NAMALWA (cell line): ENCODE measurements around the gene ACSF2.

Source experiments
- DNase-seq: peaks from one replicate; pipeline ENCODE4 v3.0.0-alpha.2; 2015; ENCODE audit warnings: low spot score

The ACSF2 gene

DNA sequence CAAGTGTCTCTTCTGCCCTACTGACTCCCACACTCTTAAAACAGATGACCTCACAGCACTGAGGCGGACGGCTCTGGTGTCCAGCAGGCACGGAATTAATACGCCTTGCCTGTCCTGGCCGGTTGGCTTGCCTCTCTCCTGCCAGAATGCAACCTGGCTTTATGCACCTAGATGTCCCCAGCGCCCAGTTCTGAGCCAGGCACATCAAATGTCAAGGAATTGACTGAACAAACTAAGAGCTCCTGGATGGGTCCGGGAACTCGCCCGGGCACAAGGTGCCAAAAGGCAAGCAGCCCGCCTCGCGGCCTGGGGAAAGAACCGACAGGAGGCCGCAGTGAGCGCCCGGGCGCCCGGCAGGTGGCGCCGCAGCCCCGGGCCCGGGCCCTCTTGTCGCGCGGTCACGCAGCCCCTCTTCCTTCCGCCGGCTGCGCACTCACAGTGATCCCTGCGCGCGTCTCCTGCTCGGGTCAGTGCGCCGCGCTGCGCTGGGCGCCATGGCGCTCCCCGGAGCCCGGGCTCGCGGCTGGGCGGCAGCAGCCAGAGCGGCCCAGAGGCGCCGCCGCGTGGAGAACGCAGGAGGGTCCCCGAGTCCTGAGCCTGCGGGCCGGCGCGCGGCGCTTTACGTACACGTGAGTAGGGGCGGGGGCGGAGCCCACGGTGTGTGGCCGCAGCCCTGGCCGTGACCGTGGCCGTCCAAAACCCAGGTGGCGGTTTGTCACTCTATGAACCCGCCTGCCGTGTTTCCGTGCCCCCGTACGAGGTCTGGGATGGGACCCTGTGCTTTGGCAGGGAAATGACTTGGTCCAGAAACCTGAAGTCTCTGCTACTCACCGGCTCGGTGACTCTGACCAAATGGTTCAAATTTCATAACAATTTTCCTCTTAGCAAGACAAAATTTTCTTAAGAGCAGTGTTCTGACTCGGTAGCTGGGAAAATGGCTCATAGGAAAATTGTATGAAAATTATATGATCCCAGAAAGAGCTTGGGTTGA, 52.7 kb downstream of the ACSF2 start, which contains the start of gene RSAD1:
TSS of gene RSAD1 (plus strand) at position 470 of the 991 bp plus-strand sequence. CDS start at position 495, 25 bp downstream.
- peak; percentile 95 for DNase-seq

DNA sequence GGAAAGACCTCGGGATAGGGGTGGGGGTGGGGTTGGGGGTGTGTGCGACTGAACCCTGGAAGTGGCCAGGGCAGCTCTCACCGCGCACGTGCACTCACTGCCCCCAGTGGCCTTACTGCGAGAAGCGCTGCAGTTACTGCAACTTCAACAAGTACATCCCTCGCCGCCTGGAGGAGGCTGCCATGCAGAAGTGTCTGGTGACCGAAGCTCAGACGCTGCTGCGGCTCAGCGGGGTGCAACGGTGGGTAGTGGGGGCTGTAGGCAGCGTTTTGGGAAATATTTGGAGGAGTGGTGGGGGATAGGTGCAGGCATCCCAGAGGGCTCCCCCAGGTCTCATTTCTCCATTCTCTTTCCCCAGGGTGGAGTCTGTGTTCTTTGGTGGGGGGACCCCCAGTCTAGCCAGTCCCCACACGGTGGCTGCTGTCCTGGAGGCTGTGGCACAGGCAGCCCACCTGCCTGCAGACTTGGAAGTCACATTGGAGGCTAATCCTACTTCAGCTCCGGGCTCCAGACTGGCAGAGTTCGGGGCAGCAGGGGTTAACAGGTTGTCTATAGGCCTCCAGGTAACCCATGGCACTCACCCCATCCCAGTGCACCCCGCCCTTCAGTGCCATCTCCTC, 53.6 kb downstream of the ACSF2 start:
- DNase-seq: peak; percentile 88

DNA sequence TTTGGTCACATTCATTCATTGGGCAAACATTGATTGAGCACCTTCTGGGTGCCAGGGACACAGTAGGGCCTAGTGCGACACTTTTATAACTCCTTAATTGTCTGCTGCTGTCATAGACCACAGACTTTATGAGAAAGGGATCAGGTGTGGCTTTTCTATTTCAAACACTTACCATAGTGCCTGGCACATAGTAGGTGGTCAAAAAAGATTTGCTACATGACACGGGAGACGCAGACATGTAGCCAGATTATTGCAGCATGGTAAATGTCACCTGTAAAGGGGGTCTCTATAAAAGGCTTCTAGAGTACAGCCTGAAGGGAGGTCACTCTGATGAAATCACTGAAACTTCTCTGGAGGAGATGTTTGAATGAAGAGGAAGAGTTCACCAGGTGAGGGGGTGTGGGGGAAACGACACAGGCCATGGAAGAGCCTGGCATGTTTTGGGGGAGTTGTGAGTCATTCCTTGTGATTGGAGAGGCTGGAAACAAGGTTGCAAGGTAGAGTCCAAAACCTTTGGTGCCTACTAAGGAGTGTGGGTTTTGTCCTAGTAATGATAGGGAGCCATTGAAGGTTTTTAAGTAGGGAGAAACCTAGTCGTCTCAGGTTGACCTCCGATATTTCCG, 54.2 kb downstream of the ACSF2 start:
- DNase-seq: no peak

DNA sequence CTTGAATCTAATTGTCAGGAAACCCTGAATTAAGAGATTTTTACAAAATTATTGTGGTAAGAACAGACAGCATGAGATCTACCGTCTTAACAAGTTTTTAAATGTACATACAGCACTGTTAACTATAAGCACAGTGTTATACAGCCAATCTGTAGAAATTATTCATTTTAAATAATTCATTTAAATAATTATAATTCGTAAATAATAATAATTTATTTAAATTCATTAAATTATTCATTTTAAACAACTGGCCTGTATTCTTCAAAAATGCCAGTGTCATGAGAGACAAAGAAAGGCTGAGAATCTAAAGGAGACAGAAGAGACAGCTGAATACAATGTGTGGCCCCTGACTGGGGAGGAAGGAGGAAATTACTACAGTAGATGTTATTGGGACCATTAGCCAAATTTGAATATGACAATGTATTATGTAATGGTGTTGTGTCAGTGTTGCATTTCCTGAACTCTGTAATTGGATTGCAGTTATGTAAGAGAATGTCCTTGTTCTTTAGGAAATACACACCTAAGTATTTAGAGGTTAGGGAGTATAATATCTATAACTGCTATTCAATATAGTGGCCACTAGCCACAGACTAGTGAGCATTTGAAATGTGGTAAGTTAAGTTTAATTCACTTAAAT, 55.0 kb downstream of the ACSF2 start:
- peak; percentile 24 for DNase-seq

DNA sequence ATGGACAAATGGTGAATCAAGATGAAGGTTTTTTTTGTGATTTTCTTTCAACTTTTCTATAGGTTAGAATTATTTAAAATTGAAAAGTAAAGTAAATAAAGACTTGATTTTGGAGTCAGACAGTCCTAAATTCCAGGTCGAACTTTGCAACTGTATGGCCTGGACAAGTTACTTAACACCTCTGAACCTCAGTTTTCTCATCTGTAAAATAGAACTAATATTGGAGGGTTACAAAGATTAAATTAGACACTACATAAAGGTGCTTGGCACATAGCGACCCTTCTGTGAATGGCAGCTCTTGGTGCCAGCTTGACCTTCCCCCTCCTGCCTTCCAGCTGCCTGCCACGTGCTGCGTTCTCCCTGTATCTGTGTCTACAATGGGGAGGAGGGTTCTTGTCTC, 55.6 kb downstream of the ACSF2 start:
- no peak for DNase-seq

DNA sequence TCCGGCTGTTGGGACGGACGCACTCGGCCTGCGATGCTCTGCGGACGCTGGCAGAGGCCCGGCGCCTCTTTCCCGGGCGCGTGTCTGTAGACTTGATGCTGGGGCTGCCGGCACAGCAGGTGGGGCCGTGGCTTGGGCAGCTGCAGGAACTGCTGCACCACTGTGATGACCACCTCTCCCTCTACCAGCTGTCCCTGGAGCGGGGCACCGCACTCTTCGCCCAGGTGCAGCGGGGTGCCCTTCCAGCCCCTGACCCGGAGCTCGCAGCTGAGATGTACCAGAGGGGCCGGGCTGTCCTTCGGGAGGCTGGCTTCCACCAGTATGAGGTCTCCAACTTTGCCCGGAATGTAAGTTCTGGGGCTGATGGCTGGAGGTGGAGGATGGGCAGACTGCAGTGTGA, 56.1 kb downstream of the ACSF2 start:
- DNase-seq: no peak

DNA sequence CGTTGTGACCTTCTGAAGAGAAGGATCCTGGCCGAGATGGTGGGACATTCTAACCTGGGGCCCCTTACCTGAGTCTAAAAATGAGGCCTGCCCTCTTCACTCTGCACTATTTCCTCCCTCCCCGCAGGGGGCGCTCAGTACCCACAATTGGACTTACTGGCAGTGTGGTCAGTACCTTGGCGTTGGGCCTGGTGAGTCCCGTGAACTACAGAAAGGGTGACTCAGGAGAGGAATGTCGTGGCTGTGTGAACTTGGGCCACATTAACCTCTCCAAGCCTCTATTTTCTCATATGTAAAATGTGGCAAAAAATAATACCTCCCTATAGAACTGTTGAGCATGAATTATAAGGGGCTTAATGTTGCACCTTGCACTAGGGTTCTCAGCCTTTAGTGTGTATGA, 56.5 kb downstream of the ACSF2 start:
- peak; percentile 85 for DNase-seq

DNA sequence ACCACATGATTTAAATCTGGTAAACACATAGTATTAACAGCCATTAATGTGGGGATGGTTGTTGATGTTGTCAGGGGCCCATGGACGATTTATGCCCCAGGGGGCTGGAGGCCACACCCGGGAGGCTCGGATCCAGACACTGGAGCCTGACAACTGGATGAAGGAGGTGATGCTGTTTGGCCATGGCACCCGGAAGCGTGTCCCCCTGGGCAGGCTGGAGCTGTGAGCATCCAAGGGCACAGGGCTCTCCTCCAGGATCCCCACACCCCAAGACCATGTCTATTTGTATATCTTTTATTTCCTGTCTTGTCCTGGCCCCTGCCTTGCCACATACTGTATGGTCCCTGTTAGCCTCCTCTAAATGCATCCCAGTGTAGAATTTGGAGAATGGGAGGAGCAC, 57.2 kb downstream of the ACSF2 start:
- no peak for DNase-seq

DNA sequence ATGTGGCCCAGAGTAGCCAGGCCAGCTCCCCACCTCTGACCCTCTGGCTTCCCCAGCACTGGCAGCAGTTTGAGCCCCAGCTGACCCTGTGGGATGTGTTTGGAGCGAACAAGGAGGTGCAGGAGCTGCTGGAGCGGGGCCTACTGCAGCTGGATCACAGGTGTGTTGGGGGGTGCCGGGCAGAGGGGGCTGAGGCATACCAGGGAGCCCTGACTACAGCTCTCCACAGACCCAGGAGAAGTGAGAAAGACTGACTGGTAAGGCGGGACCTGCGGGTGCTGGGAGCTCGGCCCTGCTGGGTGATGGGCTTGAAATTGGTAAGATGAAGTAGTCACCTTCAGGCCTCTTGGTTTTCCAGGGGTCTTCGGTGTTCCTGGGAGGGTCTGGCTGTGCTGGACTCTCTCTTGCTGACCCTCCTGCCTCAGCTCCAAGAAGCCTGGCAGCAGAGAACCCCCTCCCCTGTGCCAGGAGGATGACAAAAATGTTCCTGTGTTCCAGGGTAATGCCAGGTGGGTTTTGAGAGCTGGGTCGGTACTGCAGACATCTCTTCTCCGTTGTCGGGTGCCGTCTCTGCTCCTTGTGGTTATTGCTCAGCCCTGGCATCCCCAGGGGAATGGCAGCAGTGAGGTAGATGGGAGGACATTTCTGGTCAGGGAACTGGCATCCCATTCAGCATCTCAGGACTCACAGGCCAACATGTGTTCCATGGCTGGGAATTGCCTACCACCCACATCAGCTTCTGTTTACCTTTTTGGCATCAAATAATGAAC, 58.6 kb downstream of the ACSF2 start:
- no peak for DNase-seq

DNA sequence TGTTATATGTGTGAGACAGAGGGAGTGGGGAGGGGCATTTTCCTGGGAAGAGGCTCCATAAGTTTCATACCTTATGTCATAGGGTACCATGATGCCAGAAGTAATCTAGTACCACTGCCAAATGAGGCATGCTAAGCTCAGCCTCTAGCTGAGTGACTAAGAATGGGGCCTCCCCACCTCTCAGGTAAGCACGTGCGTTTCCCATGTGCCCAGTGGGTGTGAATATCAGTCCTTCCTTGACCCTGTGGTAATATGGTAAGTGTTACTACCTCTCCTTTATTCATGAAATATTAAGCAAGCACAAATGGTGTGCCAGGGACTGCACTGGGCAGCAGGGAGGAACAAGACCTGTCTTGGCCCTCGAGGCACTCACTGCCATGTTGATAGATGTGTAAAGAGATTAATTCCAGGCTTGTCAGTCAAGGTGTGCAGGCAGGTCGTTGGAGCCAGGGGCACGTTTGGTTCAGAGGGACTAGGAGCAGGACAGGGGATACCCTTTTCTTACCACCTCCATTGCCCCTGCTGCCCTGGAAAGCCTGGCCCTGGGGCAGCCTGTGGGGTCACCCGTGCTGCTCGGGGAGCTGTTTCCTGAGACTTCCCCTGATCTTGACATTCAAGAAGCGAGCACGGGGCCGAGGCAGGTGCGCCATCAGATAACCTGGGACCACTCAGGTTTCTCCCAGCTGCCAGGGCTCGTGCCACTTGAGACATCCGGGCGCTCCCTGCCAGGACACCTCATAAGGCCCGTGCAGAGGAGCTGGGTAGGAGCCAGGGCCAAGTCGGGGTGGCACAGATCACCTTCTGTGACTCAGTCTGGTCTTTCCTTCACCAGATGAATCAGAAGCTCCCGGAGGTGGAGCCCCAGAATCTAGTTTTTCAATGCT, 61.4 kb downstream of the ACSF2 start:
- DNase-seq: no peak

DNA sequence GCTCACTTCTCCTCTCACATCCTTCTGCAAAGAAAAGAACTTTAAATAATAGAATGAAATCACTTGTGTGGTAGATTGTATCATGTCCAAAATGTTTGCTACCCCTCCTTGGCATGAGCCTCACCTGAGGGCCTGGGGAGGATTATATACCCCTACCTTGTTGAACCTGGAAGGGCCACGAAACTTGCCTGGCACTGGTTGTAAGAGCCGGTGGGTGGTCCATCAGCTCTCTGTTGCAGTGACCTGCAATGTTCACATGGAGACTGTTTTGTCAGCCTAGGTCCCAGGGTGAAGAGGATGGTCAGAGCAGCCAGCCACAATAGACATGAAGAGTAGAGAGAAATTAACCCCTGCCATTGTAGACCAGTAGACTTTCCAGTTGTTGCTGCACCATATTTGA, 62.9 kb downstream of the ACSF2 start:
- DNase-seq: no peak

DNA sequence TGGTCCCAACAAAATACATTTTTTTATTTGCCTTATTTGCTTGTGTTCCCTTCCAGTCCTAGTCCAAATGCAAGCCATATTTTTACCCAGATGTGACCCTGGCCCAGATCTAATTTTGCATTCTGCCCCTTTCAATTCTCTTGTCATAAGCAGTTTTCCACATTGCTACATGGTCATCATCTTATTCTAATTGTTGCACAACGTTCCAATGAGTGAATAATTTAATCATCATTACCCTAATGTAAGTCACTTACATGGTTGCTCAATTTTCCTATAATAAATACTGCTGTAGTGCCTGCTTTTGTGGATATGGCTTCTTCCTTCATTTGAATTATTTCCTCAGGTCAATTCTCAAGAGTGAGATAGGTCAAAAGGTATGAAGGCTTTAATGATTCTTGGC, 65.5 kb downstream of the ACSF2 start:
- no peak for DNase-seq

DNA sequence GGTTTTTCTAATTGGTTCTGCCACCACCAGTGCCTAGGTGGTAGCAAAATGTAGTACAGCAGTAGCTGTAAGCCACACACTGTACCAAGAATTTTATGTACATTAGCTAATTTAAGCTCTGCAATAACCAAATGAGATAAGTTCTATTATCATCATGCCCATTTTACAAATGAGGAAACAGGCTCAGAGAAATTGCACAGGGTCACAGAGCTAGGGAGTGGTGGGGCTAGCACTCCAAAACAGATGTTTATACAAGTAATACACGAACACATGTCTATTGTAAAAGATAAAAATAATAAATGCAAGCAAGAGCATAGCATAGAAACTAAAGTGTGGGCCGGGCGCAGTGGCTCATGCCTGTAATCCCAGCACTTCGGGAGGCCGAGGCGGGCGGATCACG, 66.2 kb downstream of the ACSF2 start:
- DNase-seq: no peak

DNA sequence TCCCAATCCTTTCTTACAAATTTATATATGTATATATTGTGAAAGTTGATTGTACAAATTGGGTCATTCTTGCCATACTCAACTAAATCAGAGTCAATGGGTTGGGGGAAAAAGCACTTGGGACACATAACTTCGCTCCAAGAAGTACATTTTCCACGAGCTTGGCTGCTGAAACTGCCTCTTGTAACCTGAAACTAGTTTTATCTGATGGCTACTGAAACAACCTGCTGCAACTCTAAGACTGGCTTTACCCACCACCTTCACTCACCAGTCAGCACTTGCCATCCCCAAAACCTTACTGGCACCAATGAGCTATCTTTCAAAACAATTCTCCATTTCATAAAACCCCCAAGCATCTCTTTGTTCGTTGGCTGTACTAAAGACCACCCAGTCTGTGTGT, 67.7 kb downstream of the ACSF2 start:
- DNase-seq: no peak

DNA sequence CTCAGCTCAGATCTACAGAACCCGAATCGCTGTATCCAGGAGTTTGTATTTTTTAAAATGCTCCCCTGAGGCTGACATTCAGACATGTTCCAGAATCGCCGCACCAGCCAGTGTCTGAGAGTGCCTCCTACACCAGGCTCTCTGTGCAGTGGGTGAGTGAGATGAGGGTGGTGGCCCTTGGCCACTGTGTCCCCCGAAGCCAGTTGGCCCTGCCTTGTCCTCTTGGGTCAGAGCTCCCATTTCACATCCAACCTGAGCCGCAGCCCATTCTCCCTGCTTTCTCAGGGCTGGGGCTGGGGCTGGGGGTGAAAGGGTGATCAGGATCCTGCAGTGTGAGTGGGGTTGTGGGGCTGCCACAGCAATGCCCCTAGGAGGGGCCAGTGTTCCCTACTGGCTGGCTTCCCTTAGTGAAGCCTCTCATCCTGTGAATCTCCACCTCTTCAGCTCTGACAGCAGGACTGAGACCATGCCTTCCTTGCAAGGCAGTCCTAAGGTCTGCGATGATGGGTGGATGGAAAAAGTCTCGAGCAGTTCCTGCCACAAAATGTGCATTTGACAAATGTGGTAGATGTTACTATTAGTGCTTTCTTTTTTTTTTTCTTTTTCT, 69.3 kb downstream of the ACSF2 start:
- DNase-seq: no peak

DNA sequence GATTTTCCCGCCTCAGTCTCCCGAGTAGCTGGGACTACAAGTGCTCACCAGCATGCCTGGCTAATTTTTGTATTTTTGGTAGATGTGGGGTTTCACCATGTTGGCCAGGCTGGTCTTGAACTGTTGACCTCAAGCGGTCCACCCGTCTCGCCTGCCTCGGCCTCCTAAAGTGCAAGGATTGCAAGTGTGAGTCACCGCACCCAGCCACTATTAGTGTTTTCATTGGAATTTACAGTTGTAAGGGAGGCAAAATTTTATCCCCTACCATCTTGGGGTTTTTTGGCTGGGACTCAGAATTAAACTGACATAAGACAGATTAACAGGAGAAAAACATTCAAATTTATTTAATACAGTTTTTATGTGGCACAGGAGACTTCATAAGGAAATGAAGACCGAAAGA, 69.9 kb downstream of the ACSF2 start:
- DNase-seq: no peak

DNA sequence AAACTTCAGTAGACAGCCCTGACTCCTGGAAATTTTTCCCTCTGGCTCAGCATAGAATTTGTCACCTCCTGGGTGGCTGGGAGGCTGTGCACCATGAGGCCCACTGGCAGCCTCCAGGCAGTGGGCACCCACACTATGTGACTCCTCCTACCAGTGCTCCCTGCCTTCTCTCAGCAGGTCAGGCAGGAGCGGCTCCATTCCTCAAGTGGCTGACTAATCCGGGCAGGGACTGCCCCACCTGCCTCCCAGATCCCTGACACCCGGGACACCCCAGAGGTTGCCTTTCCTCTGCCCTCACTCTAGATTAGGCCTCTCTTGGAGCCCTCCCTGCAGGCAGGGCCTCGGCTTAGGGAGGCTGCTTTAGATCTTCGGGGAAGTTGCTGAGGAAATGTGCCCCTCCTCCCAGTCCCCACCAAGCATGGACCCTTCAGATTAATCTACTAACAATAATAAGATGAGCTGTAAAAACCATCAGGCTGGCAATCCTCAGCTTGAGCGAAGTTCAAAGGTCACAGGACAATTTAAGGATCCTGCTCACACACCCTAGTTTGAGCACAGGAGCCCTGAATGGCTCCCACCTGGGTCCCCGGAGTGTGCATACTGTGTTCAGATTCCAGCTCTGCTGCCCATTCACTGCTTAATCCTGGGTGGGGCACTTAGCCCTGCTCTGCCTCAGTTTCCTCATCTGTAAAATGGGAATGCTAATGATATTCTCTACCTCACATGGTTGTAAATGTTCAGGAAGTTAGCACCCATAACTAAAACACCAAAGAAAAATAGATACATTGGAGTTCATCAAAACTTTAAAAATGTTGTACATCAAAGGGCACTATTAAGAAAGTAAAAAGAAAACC, 72.2 kb downstream of the ACSF2 start:
- DNase-seq: no peak

DNA sequence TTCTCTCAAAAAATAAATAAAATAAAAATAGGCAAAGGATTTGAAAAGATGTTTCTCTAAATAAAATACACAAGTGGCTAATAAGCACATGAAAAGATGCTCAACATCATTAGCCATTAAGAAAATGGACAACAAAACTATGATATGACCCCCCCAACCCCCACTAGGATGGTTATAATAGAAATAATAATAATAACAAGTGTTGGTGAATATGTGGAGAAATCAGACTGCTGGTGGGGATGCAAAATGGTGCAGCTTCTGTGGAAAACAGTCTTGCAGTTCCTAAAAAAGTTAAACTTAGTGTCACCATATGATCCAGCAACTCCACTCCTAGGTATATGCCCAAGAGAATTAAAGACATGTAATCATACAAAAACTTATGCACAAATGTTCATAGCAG, 73.3 kb downstream of the ACSF2 start:
- DNase-seq: no peak

DNA sequence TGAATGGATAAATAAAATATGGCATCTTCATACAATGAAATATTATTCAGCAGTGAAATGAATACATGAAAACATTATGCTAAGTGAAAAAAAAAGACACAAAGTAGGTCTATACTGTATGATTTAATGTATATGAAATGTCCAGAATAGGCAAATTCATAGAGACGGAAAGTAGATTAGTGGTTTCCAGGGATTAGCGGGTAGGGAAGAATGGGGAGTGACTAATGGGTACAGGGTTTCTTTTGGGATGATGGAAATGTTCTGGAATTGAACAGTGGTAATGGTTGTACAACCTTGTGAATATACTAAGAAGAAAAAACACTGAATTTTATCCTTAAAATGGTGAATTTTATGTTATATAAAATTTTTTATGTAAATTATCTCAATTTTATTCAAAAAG, 73.7 kb downstream of the ACSF2 start:
- no peak for DNase-seq
